GM21528 (cell line): ENCODE results near the gene CD300LG.
"Not testable (repeated sequence)": the region's sequence is repeated elsewhere in the genome, so short reads cannot be mapped to it uniquely, and the experiment has no call there.

ENCODE experiments used
- ATAC-seq: cut with Tn5 transposase; IDR thresholded peaks from one replicate; pipeline ENCODE4 v1.9.1; 2021; ENCODE audit warnings: mild to moderate bottlenecking, moderate library complexity; ENCODE audit not compliant: unreplicated experiment, low FRiP score

CD300LG gene

DNA sequence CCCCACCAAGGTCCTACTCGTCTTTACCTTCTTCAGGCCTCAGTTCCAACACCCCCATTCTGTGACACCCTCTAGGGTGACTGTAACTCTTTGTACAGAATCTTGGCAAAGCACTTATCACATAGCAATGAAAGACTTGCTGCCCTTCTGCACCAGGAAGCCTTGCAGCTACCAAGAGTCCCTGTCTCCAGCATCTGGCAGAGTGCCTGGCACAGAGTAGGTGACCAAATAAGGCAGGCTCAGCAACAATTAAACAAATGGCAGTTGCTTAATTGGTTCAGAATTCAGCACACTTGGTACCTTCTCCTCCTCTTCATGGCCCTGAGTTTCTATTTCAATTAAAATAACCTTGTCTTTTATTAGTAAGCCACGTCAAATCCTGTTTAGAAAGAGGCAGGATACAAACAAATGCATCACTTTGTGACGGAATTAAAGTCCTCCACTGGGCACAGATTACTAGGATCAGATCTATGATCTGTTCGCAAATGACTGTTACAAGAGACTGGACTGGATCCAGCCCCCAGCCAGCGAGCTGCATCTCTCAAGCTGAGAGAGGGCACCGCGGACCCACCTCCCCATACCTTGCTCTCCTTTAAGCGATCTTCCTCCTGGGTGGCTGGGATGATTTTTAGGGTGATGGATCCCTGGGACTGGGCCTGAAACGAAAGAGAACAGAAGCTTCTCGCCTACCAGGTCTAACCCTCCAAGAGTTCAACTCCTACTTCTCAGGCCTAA, 23.5 kb upstream of the CD300LG start:
- no peak for ATAC-seq

DNA sequence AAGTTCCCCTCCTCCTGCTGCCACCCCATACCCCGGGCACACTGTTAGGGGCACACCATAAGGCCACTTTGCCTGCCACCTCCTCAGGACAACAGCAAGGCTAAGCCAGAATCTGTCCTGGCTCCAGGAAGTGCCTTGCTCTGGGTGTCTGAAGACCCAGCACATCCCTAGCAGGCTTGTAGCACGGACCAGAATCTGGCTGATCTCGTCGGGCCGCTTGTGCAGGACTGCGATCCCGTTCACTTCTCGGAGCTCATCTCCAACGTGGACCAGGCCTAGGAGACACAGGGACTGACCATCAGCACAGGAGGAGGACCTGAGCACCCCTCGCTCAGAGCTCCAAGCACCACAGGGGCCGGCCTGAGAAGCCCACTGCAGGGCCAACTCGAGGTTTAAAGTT, 21.4 kb upstream of the CD300LG start:
- ATAC-seq = no peak

DNA sequence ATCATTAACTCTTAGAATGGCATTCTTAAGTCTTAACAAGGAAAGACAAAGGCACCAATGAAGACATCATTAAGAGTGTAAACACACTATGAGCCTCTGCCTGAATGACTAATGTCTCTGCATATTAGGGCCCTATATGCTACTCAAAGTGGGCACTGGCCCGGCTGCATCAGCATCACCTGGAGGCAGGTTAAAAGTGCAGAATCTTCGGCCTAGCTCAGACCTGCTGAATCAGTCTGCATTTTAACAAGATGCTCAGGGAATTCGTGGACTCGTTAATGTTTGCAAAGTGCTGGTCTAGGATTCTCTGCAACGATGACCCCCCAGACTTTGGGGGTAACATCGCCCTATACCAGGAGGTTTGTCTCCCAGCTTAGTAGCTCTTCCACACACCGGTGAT, 20.8 kb upstream of the CD300LG start:
- no peak for ATAC-seq

DNA sequence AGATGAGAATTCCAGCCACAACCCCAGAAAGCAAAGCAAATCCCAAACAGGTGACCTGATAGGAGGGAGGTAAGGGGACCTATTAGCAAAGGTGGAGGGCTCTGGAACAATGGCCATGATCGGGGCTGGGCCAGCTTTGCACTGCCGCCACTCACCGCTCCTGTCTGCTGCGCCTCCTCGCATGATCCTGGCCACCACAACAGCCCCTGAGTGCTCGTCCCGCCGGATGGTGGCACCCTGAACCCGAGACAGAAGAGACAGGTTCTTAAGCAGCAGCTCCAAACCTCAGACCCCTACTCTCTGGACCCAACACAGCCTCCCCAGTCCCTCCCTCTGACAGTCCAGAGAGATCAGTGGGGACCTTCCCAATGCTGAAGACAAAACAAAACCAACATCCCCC, 19.4 kb upstream of the CD300LG start:
- no peak for ATAC-seq

DNA sequence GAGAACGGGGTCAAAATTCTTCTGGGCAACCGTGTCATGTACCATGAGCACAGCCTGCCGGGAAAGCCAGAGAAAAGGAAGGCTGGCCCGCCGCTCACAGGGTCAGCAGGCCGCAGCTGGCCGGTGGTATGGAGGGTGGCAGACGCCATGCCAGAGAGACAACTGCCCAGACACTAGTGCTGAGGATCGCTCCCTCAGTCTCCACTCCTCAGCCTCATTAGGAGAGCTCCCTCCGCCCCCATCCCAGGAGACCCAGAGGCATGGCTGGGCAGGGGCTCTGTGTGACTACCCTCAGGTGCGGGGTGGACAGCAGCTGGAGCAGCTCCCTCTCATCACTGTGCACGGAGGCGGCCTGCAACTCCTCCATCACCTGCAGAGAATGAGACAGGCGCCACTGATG, 17.2 kb upstream of the CD300LG start:
- no peak for ATAC-seq

DNA sequence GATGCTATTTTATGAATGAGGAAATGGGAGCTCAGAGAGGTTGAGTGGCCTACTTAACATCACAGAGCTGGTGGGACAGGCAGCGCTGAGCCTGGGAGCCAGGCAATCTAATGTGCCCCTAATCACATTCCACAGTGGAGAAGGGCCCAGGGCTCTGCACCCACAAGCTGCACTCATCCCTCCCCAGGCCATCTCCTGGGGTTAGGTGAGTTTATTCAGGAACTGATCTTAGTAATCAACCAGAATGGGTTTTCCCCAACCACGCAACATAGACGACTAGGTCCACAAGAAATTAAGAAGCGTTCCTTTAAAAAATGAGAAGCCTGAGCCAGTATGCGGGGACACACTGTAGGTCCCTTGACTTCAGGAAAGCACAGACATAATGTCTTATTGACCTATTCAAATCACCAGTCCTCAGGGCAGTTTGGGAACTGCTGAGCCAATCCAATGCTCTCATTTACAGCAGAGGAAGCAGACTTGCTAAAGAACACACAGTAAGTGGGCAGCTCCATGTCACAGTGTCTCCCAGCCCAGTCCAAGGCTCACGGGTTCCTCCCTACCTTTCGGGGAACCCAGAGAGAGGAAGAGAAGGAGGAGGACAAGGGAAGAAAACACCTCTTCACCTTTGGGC, 16.4 kb upstream of the CD300LG start:
- ATAC-seq = no peak

DNA sequence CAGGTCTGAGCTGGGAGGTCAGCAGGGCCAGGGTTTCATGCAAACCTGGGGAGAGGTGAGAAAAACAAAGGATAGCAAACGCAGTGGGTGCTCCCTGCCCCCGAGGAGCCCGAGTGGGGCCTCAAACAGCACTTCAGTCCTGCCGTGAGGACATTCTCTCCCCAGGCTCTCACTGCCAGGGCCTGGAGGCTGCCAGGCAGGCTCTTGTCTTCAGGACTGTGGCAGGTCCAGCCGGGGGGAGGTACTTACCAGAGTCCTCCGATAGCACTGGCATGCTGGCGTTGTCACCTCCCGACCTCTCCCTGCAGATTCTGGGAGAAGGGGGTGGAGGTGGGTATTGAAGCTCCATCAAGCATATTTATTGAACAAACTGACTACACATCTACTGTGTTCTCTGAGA, 15.3 kb upstream of the CD300LG start:
- no peak for ATAC-seq

DNA sequence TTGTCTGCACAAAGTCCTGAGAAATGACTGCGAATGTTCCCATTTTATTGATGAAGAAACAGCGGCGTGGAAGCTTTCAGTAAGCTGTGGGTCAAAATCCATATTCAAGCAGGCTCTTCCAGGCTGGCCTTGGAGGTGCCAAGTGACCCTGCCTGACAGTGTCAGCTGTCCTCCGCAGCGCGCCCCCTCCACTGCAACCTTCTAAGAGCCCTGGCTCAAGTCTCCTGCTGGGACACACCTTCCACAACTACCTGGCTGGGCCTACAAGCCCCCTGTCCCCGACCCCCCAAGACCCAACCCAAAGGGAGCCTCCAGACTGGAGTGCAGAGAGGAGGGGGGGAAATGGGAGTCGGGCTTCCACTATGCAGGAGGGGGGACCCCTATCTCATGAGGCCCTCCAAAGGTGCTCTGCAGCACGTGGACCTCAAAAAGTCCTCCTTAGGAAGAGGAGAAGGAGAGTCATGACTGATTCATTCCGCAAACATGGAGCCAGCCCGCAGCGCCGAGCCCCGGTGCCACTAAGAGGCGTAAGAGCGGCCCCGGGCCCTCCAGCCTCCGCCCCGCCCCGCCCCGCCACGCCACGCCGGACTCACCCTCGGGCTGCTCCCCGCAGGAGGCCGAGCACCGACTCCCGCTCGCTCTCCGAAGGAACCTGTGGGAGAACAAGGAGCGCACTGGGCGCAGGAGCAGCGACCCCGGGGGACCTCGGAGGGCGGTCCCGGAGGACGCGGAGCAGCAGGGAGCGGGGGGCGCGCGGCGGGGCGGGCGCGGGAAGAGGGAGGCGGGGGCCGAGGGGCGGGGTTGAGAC, 14.6 kb upstream of the CD300LG start:
- no peak for ATAC-seq

DNA sequence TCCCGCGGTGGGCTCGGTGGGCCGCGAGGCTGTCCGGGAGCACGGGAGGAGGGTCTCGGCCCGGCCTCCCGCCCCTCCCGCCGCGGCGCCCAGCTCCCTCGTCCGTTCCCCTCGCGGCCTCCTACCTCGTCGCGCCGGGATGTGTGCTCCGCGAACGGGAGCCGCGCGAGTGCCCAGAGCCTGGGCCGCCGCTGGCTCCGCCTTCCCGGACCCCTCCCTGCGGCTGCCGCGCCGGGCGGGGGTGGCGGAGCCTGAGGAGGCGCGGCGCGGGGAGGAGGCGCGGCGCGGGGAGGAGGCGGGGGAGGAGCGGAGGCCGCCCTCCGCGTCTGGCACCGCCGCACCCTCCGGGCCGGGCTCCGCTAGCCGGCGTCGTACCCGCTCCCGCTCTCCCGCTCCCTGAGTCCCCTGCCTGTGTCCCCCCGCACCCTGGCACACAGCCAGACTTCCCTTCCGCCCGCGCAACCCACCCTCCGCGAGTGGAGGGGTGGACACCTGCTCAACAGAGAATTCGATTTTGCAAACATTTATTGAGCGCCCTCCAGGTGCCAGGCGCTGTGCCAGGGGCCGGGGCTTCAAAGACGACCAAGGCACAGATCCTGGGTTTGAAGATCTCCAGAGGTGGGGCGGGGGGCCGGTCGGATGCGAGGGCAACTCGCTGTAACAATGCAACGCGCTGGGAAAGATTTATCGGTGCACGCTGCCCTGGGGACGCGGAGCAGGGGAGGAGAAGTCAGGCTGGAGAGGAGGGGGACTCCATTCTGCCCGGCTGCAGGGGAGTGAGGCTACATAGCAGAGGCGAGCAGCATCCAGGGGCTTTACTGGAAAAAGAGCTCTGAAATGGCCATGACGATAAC, 13.8 kb upstream of the CD300LG start, which contains the start of gene MPP3:
MPP3 (minus strand) TSS at position 171 of the 854 bp plus-strand sequence. CDS start 1,240 bp downstream, outside the sequence.
- no peak for ATAC-seq

DNA sequence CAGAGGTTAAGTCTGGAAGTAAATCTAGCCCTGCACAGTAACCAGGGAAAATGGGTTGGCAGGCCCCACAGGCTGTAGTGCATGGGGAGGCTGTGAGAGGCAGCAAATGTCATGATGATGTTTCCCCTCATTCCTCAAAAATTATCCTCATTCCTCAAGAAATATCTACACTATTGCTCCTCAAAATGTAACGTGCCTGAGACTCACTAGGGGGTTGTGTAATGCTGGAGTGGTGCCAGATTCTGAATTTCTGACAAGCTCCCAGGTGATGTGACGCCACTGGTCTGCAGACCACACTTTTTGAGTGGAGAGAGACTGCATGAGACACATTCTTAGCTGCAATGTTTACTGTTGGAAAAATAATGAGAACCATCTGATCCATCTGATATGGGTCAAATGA, 12.9 kb upstream of the CD300LG start:
- no peak for ATAC-seq

DNA sequence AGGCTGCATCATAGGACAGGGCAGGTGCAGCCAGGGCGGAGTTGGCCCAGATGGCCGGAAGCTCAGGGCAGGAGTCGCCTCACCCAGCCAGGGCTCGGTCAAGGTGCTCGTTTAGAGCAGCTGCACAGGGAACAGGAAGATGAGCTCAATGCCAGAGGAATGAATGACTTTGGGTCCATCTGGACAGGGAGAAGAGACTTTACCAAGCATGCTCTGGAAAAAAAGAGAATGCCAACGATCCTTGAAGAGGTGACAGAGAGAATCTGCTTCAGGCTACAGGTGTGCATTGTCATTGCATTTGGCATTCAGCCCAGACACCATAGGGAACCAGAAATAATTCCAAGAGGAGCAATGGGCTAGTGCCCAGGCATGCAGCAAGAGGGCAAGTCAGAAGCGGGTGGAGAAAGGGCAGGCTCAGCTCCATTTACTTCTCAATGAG, 7.3 kb upstream of the CD300LG start:
- ATAC-seq = no peak

DNA sequence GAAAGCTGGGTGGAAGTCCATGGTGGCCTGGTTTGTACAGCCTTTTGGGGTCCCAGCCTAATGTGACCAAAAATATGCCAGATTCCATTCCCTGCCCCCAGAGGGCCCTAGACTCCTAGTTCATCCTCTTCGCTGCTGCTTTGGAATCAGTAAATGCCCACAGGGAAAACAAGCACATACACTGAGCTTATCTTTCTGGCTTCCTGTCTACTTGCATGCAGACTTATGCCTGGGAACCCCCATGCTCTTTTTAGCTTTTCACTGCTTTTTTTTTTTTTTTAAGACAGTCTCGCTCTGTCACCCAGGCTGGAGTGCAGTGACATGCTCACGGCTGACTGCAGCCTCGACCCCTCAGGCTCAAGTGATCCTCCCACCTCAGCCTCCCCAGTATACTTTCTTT, 6.2 kb upstream of the CD300LG start:
- ATAC-seq = no peak

DNA sequence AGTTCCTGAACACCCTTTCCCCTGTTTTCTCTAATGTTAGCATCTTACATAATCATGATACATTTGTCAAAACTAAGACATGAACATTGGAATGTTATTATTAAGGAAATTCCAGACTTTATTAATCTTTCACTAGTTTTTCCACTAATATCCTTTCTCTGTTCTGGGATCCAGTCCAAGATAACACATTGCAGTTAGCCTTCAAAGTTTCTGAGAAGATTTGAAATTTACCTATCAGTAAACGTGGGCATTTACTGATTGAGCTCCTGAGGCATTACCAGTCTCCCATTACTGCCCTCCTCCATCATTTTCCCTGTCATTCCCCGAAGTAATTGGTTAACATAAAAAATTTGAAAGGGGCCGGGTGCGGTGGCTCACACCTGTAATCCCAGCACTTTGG, 5.7 kb upstream of the CD300LG start:
- no peak for ATAC-seq

DNA sequence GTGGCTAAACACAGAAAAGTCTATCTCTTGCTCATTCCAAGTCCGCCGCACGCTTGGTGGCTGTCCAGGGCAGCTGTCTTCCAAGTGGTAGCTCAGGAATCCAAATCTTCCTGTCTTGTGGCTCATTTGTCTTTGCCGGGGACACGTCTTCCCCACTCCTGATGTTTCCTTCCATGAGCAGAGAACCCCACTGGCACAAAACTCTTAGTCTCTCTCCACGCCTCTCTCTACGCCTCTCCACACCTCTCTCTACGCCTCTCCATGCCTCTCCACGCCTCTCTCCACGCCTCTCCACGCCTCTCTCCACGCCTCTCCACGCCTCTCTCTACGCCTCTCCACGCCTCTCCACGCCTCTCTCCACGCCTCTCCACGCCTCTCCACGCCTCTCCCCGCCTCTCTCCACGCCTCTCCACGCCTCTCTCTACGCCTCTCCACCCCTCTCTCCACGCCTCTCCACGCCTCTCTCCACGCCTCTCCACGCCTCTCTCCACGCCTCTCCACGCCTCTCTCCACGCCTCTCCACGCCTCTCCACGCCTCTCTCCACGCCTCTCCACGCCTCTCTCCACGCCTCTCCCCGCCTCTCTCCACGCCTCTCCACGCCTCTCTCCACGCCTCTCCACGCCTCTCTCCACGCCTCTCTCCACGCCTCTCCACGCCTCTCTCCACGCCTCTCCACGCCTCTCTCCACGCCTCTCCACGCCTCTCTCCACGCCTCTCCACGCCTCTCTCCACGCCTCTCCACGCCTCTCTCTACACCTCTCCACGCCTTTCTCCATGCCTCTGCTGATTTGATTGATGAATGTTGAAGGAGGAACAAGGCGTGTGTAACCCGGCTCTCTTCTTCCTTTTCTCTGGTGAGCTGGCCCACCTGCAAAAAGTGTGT, 4.6 kb upstream of the CD300LG start:
- ATAC-seq = not testable (repeated sequence)

DNA sequence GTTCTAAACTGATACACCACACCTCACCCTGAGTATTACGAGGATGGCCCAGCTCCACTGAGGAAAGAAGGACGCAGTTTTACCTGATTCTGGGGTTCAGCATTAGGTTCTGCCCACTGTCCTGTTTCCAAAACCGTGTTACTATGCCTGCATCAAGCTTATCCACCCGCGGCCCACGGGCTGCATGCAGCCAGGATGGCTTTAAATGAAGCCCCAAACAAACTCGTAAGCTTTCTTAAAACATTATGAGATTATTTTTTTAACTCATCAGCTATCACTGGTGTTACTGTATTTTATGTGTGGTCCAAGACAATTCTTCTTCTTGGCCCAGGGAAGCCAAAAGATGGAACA, 4.0 kb upstream of the CD300LG start:
- no peak for ATAC-seq

DNA sequence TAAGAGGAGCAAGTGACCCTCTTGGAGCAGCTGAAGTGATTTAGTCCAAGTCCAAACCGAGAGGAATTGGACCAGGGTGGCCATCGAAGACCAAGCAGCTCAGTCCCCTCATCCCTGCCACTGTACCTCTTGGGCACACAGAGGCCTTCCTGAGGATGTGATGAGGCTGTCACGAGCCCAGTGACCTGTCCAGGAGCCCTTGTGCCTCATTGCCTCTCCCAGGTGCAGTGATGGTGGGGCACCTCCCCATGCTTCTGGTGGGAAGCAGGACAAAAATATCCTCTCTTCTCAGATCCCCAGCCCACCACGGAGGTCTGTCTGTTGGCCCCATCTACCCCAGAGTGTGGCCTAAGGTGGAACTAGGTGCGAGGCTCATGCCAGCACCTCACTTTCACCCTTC, 2.7 kb upstream of the CD300LG start:
- no peak for ATAC-seq

DNA sequence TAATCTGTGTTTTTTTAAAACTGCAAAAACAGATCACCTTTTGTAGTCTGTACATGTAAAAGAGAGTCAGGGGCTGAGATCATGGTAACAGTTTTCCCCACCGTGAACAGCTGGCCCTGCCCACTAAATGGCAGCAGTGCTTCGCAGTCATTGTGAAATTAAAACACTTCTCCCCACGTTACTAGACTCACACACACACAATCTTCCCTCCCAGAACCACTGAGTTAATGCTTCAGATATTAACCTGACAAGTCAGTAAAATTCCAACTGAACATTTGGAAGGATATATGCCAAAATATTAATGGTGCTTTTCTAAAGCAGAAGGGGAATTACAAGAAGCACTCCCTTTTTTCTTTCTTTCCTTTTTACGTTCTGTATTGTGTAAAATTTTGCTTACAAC, 1.2 kb upstream of the CD300LG start:
- ATAC-seq = no peak

DNA sequence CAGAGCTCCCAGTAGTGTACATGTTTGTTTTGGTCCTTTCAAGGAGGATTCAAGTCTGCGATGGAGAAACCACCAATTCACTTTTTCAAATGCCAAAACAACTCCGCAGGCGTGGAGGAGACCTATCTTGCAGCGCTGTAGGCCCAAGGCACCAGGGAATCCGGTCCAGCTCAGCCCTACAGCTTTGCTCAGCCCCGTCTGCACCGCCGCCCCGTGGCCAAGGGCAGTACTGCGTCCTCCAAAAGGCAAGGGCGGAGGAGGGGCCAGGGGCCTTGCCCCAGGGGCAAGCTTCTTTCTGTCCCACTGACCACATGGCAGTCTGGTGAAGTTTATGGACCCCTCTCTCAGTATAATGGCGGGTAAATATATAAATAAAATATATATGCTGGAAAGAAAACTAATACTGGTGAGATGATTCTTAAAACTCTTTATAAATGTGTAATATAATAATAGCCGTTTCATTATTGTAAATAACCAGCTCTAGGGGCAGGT, 709 bp upstream of the CD300LG start:
- no peak for ATAC-seq

DNA sequence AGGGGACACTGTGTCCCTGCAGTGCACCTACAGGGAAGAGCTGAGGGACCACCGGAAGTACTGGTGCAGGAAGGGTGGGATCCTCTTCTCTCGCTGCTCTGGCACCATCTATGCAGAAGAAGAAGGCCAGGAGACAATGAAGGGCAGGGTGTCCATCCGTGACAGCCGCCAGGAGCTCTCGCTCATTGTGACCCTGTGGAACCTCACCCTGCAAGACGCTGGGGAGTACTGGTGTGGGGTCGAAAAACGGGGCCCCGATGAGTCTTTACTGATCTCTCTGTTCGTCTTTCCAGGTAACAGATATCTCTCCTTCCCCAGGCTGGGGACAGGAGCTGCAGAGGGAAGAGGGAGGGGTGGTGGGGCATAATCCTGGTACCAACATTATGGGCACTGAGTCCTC, 1.6 kb downstream of the CD300LG start:
- ATAC-seq = no peak
